SKM-1 treated with dmso at 0.1 percent for 144 hours (cell line): Measurements from ENCODE around the gene ADORA2A.
"Not testable (repeated sequence)": the region's sequence is repeated elsewhere in the genome, so short reads cannot be mapped to it uniquely, and the experiment has no call there.

Experiments
- DNase-seq: peaks from one replicate; lab custom pipeline; 2025; ENCODE audit not compliant: unreplicated experiment; lab: John Stamatoyannopoulos, UW

ADORA2A gene

DNA sequence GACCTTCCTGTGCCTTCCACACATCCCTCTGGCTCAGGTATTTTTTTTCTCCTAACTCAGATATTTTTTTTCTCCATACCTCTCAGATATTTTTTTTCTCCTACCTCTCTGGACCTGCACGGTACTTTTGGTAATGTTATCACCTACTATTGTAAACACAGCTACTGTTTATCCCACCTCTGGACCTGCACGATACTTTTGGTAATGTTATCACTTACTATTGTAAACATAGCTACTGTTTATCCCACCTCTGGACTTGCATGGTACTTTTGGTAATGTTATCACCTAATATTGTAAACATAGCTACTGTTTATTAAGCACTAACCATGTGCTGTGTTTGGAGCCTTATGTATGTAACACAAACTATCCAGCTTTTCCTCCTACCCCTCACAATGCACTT, 55.6 kb downstream of the ADORA2A start:
- no peak for DNase-seq

DNA sequence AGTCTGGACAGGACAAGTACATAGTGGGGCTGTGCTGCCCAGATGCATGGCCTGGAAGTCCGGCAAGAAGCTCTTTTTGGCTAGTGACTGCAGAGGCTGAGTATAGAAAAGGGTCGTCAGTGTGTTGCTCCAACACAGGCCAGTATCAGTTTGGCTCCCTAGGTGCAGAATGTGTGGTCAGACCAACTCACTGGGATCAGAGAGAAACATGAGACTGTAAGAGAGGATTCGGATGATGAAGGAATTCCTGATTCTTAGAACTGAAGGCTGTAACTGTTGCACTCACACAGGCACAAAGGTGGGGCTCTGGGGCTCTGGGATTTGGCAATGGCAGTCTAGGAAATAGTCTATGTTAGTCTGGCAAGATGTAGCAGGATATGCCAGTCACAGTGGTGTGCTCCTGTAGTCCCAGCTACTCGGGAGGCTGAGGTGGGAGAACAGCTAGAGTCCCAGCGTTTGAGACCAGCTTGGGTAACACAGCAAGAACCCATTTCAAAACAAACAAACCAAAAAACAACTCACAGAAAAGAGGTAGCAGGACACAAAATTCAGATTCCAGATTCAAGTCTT, 56.7 kb downstream of the ADORA2A start:
- no peak for DNase-seq

DNA sequence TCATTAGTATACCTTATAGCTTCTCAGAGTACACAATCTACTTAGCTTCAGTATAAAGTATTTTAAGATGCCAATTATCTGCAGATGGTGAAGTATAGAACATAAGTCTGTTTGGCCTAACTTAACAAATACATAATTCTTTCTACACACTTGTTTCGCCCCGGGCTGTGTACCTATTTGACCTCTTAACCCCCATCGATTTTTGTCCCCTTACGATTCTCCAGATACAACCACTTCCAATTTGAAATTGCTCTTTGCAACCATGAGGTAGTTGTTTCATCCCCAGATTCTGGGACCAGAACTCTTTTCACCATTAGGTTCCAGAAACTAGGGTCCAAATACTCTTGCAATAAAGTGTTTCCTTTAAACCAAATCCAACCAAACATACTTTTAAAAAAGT, 57.8 kb downstream of the ADORA2A start:
- no peak for DNase-seq

DNA sequence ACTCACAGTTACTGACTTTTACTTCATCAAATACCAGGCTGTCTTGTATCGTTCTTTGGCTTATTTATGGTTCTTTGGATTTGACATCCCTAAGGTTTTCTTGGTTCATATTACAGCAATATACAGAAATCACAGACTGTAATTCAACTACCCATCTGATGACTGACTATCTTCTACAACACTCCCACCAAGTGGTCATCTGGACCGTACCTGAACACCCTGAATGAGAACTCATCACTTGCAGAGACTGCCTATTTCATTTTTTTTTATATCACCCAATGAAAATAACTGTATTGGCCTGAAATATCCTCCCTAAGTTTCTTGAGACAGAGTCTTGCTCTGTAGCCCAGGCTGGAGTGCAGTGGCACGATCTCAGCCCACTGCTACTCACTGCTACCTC, 58.2 kb downstream of the ADORA2A start:
- DNase-seq = no peak

DNA sequence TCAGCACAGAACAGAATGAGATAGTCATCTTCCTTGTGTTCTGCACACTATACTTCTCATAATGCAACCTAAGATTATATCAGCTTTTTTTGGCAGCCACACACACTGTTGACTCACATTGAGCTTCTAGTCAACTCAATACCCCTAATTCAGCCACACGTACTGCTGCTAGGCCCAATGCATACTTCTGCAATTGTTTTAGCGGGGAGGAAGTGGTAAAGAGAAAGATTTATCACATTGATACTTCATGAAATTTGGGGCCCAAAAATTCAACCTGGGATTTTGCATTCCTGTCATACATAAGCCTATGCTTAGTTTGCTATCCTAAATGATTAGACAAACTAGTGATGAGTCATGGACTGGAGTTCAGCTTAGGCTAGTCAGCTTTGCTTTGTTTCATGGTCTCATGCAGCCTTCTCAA, 59.1 kb downstream of the ADORA2A start:
- peak; percentile 33 for DNase-seq

DNA sequence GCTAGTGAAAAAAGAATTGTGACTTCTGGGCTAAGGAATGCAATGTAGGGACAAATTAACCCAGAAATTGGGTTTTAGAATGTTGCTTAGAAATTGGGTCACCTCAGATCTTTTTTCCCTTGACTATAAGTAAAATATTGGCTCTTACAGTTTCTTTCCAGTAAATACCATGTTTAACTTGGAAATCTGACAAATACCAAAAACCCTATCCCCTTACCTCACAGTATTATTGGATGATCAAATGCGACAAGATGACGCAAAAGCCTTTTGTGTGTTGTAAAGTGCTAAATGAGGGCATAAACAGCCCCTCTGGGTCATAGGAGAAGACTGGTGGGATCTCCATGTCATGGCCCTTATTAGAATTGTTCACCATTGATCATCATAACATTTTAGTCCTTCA, 61.6 kb downstream of the ADORA2A start:
- no peak for DNase-seq

DNA sequence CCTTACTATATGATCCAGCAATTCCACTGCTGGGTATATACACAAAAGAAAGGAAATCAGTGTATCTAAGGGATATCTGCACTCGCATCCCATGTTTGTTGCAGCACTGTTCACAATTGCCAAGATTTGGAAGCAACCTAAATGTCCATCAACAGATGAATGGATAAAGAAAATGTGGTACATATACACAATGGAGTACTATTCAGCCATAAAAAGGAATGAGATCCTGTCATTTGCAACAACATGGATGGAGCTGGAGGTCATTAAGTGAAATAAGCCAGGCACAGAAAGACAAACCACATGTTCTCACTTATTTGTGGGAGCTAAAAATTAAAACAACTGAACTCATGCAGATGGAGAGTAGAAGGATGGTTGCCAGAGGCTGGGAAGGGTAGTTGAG, 62.0 kb downstream of the ADORA2A start:
- DNase-seq = not testable (repeated sequence)
